Measurements from ENCODE around the gene HRC.
A peak's percentile ranks its signal among the peaks of the same experiment; 100 is the strongest.

The HRC gene

DNA sequence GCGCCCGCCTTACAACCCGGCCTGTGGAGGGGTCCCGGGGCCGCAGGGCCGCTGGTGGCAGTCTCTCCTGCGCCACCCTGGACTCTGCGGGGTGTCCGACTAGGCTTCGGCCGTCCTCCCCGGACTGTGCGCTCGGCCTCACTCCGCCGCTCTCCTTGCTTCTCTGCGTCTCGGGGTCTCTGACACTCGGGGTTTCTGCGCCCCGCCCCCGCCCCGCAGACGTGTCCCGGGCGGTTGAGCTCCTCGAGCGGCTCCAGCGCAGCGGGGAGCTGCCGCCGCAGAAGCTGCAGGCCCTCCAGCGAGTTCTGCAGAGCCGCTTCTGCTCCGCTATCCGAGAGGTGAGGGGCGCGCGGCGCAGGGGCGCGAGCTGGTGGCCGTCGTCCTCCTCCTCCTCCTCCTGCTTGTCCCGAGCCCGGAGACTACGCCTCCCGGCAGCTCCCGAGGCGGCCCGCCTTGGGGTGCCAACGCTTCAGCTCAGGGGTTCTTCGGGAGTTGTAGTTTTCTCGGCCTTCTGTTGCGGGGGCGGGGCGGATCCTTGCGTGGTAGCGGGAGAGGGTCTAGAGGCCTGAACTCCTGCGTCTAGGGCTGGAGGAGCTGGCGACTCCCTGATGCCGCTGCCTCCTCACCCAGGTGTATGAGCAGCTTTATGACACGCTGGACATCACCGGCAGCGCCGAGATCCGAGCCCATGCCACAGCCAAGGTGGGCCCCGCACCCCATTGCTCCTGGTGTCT lies 40.4 kb downstream of the HRC start:
- no peaks in the 10 kb centered on the region for H3K27me3 ChIP-seq (replicated peaks; ENCODE audit: control insufficient read depth, insufficient read depth, low read length, poor library complexity, severe bottlenecking)
- H3K27ac ChIP-seq (ENCODE audit: insufficient read depth, low read length, poor library complexity, severe bottlenecking) = peak overlapping the region; percentile 48
- H3K36me3 ChIP-seq (ENCODE audit: control insufficient read depth, insufficient read depth, low read length) = no peaks in the 10 kb centered on the region
- H3K9me3 ChIP-seq (ENCODE audit: control insufficient read depth, low read length) = no peaks in the 10 kb centered on the region
- peaks cover 23% of the 10 kb centered on the region for H3K4me1 ChIP-seq (ENCODE audit: control insufficient read depth, insufficient read depth, low read length, poor library complexity, severe bottlenecking)
- DNase-seq = peak in 2 of 3 donors; percentile 14 to 21
- H3K4me3 ChIP-seq (ENCODE audit: insufficient read depth, low read depth, low read length, poor library complexity, severe bottlenecking) = peak overlapping the region; percentile 73

DNA sequence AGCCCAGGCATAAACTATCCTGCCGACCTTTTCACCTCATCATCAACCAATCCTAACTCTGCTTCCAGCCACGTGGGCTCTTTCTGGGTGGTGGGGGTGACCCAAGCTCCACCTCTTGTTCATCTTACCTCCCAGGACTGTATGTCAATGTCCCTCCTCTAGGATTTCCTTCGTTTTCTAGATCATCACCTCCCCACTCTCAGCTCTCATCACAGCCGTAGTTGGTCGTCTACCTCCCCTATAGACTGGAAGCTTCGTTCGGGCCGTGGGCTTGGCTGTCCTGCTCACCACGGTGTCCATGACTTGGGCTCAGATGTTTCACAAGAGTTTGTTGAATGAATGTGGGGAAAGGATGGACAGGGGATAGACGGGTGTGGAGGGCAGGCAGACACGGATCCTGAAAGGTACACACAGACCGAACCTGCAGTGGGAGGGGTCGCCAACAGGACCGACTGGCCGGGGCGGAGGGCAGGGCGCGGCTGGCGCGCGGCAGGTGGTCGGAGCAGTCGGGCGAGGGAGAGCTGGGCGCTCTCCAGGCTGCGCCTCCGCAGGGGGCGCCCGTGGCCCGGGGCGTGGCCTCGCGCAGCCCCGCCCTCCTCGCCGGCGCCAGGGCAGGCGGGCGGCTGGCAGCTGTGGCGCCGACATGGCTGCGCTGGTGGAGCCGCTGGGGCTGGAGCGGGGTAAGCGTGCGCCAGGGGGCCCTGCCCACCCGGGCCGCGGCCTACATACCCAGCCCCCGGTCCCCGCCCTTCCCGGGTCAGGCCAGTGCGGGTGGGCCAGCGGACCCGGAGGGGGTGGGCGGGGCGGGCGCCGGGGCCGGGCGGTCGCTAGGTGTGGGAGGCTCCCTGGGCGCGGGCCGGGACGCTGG lies 41.2 kb downstream of the HRC start, which contains the start of gene LIN7B:
Gene LIN7B (plus strand): TSS at position 609 of the 868 bp plus-strand sequence. CDS start 35 bp downstream, at position 644.
- peak; percentile 66 to 68 (median 68) for DNase-seq

GRCh38 chr19:49111218-49111998 lies 43.8 kb downstream of the HRC start:
- Histone ChIP-seq H3K27ac (ENCODE audit: insufficient read depth, low read length, poor library complexity, severe bottlenecking) (no peak overlapping the region), H3K9me3 (ENCODE audit: control insufficient read depth, low read length) (no peaks in the 10 kb centered on the region), H3K4me3 (ENCODE audit: insufficient read depth, low read depth, low read length, poor library complexity, severe bottlenecking) (no peak overlapping the region), H3K36me3 (ENCODE audit: control insufficient read depth, insufficient read depth, low read length) (peaks cover 24% of the 10 kb centered on the region), H3K4me1 (ENCODE audit: control insufficient read depth, insufficient read depth, low read length, poor library complexity, severe bottlenecking) (peaks cover 13% of the 10 kb centered on the region), H3K27me3 (replicated peaks; ENCODE audit: control insufficient read depth, insufficient read depth, low read length, poor library complexity, severe bottlenecking) (no peaks in the 10 kb centered on the region)
- DNase-seq = no peak

More for the DNA sequence above, 41.2 kb downstream of the HRC start, which contains the start of gene LIN7B:
- H3K36me3 ChIP-seq (ENCODE audit: control insufficient read depth, insufficient read depth, low read length) = no peaks in the 10 kb centered on the region
- no peaks in the 10 kb centered on the region for H3K9me3 ChIP-seq (ENCODE audit: control insufficient read depth, low read length)
- peak within 1 kb of the TSS; percentile 48 for H3K27ac ChIP-seq (ENCODE audit: insufficient read depth, low read length, poor library complexity, severe bottlenecking)
- no peaks in the 10 kb centered on the region for H3K27me3 ChIP-seq (replicated peaks; ENCODE audit: control insufficient read depth, insufficient read depth, low read length, poor library complexity, severe bottlenecking)
- H3K4me3 ChIP-seq (ENCODE audit: insufficient read depth, low read depth, low read length, poor library complexity, severe bottlenecking) = peak within 1 kb of the TSS; percentile 73
- peaks cover 22% of the 10 kb centered on the region for H3K4me1 ChIP-seq (ENCODE audit: control insufficient read depth, insufficient read depth, low read length, poor library complexity, severe bottlenecking)

DNA sequence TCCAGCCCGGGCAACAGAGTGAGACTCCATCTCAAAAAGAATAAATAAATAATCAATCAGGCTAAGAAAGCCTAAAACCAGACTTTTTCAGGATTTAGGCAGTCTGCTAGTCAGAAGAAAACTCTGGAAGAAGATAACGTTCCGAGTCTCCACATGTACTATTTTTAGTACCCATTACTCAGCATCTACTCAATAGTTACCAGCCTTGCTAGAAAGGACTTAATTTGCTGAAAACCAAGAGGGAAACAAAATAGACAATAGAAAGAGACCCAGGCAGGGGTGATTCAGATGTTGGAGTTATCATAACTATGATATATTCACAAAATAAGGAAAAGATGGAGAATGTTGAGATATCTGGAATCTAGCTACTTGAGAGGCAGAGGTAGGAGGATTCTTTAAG lies 44.6 kb downstream of the HRC start:
- H3K27ac ChIP-seq (ENCODE audit: insufficient read depth, low read length, poor library complexity, severe bottlenecking) = no peak overlapping the region
- H3K36me3 ChIP-seq (ENCODE audit: control insufficient read depth, insufficient read depth, low read length) = peaks cover 31% of the 10 kb centered on the region
- peaks cover 13% of the 10 kb centered on the region for H3K4me1 ChIP-seq (ENCODE audit: control insufficient read depth, insufficient read depth, low read length, poor library complexity, severe bottlenecking)
- DNase-seq = no peak
- no peaks in the 10 kb centered on the region for H3K9me3 ChIP-seq (ENCODE audit: control insufficient read depth, low read length)
- no peak overlapping the region for H3K4me3 ChIP-seq (ENCODE audit: insufficient read depth, low read depth, low read length, poor library complexity, severe bottlenecking)
- H3K27me3 ChIP-seq (replicated peaks; ENCODE audit: control insufficient read depth, insufficient read depth, low read length, poor library complexity, severe bottlenecking) = no peaks in the 10 kb centered on the region

DNA sequence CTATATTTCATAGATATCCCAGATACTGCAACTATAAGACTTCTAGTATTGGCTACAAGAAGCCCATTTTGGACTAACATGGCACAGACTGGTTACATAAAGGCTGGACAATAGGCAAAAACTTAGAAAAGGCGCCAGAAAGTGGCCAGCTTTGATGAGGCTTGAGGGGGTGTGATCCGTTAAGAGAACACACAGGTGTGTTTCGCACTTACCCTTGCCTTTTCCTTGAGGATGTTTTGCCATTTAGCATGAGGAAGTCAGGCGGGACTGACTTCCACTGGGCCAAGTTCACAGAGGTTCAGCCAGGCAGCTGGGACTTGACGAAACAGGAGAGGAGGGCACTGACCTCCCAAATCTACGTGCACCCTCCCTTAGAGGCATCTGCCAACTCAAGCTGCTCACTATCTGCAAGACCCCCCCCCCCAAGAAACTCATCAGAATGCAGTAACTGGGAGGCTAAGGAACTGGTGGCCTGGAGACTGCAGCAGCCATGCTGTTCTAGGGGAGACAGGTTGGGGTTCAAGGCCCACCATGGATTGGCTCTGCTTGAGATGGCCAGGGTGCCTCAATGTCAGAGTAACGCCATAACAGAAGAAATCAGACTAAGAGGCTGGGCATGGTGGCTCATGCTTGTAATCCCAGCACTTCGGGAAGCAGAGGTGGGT lies 45.5 kb downstream of the HRC start:
- Histone ChIP-seq H3K4me3 (ENCODE audit: insufficient read depth, low read depth, low read length, poor library complexity, severe bottlenecking) (no peak overlapping the region), H3K4me1 (ENCODE audit: control insufficient read depth, insufficient read depth, low read length, poor library complexity, severe bottlenecking) (peaks cover 13% of the 10 kb centered on the region), H3K9me3 (ENCODE audit: control insufficient read depth, low read length) (no peaks in the 10 kb centered on the region), H3K27me3 (replicated peaks; ENCODE audit: control insufficient read depth, insufficient read depth, low read length, poor library complexity, severe bottlenecking) (no peaks in the 10 kb centered on the region), H3K36me3 (ENCODE audit: control insufficient read depth, insufficient read depth, low read length) (peaks cover 39% of the 10 kb centered on the region), H3K27ac (ENCODE audit: insufficient read depth, low read length, poor library complexity, severe bottlenecking) (no peak overlapping the region)
- DNase-seq = no peak

DNA sequence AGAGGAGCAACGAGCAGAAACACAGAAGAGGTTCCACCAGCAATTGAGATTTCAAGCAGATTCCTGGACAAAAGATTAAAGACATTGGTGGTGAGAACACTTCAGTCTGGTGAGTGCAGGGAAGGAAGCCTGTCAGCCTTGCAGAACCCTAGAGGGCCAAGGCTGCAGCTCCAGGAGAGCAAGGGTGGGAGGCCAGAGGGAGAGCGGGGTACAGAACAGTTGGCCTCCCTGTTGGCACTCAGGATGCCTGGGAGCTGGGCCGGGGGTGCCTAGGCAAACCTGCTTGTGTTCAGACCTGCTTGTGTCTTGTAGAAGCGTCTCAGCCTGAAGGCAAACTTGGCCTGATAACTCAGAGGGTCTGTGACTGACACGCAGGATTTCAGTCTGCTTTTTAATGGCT lies 46.1 kb downstream of the HRC start:
- H3K36me3 ChIP-seq (ENCODE audit: control insufficient read depth, insufficient read depth, low read length) = peaks cover 45% of the 10 kb centered on the region
- H3K27ac ChIP-seq (ENCODE audit: insufficient read depth, low read length, poor library complexity, severe bottlenecking) = no peak overlapping the region
- peaks cover 10% of the 10 kb centered on the region for H3K4me1 ChIP-seq (ENCODE audit: control insufficient read depth, insufficient read depth, low read length, poor library complexity, severe bottlenecking)
- H3K9me3 ChIP-seq (ENCODE audit: control insufficient read depth, low read length) = no peaks in the 10 kb centered on the region
- H3K4me3 ChIP-seq (ENCODE audit: insufficient read depth, low read depth, low read length, poor library complexity, severe bottlenecking) = no peak overlapping the region
- no peak for DNase-seq
- H3K27me3 ChIP-seq (replicated peaks; ENCODE audit: control insufficient read depth, insufficient read depth, low read length, poor library complexity, severe bottlenecking) = no peaks in the 10 kb centered on the region

DNA sequence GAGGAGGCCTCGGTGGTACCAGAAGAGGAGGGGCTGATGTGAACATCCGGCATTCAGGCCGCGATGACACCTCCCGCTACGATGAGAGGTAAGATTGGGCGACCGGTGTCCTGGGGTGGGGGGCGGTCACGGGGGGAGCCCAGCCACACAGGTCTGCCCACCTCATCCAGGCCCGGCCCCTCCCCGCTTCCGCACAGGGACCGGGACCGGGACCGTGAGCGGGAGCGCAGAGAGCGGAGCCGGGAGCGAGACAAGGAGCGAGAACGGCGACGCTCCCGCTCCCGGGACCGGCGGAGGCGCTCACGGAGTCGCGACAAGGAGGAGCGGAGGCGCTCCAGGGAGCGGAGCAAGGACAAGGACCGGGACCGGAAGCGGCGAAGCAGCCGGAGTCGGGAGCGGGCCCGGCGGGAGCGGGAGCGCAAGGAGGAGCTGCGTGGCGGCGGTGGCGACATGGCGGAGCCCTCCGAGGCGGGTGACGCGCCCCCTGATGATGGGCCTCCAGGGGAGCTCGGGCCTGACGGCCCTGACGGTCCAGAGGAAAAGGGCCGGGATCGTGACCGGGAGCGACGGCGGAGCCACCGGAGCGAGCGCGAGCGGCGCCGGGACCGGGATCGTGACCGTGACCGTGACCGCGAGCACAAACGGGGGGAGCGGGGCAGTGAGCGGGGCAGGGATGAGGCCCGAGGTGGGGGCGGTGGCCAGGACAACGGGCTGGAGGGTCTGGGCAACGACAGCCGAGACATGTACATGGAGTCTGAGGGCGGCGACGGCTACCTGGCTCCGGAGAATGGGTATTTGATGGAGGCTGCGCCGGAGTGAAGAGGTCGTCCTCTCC lies 47.4 kb downstream of the HRC start:
- peaks cover 56% of the 10 kb centered on the region for H3K36me3 ChIP-seq (ENCODE audit: control insufficient read depth, insufficient read depth, low read length)
- no peak overlapping the region for H3K27ac ChIP-seq (ENCODE audit: insufficient read depth, low read length, poor library complexity, severe bottlenecking)
- DNase-seq = no peak
- no peaks in the 10 kb centered on the region for H3K27me3 ChIP-seq (replicated peaks; ENCODE audit: control insufficient read depth, insufficient read depth, low read length, poor library complexity, severe bottlenecking)
- no peaks in the 10 kb centered on the region for H3K4me1 ChIP-seq (ENCODE audit: control insufficient read depth, insufficient read depth, low read length, poor library complexity, severe bottlenecking)
- no peak overlapping the region for H3K4me3 ChIP-seq (ENCODE audit: insufficient read depth, low read depth, low read length, poor library complexity, severe bottlenecking)
- H3K9me3 ChIP-seq (ENCODE audit: control insufficient read depth, low read length) = no peaks in the 10 kb centered on the region

- H3K4me3 ChIP-seq (ENCODE audit: insufficient read depth, low read depth, low read length, poor library complexity, severe bottlenecking) = no peak overlapping the region
These were observed 48.5 kb downstream of the HRC start for GRCh38 chr19:49106648-49107135.

More at GRCh38 chr19:49106648-49107135, 48.5 kb downstream of the HRC start:
- DNase-seq = peak in 2 of 3 donors; percentile 9 to 43
- Histone ChIP-seq H3K9me3 (ENCODE audit: control insufficient read depth, low read length) (no peaks in the 10 kb centered on the region), H3K36me3 (ENCODE audit: control insufficient read depth, insufficient read depth, low read length) (peaks cover 66% of the 10 kb centered on the region), H3K27ac (ENCODE audit: insufficient read depth, low read length, poor library complexity, severe bottlenecking) (no peak overlapping the region), H3K27me3 (replicated peaks; ENCODE audit: control insufficient read depth, insufficient read depth, low read length, poor library complexity, severe bottlenecking) (no peaks in the 10 kb centered on the region), H3K4me1 (ENCODE audit: control insufficient read depth, insufficient read depth, low read length, poor library complexity, severe bottlenecking) (no peaks in the 10 kb centered on the region)

Measured in effector memory CD4-positive, alpha-beta T cell (primary cell).